Amniotic stem cell (primary cell): ENCODE measurements around the gene SP140L.
"Not testable (repeated sequence)": the region's sequence is repeated elsewhere in the genome, so short reads cannot be mapped to it uniquely, and the experiment has no call there.

ENCODE experiments used
- DNase-seq: peaks from one replicate; lab custom pipeline; 2025; lab: John Stamatoyannopoulos, UW

Gene SP140L

GRCh38 chr2:230419181-230419580 lies 92.2 kb downstream of the SP140L start:
- no peak for DNase-seq

GRCh38 chr2:230422149-230422548 lies 95.2 kb downstream of the SP140L start:
- no peak for DNase-seq

GRCh38 chr2:230423851-230424458 lies 97.0 kb downstream of the SP140L start:
- no peak for DNase-seq

GRCh38 chr2:230425377-230425776 lies 98.4 kb downstream of the SP140L start:
- DNase-seq: no peak

- DNase-seq: no peak
Measured at GRCh38 chr2:230429513-230429912, 102.5 kb downstream of the SP140L start.

GRCh38 chr2:230430957-230431910 lies 104.2 kb downstream of the SP140L start:
- DNase-seq: no peak

GRCh38 chr2:230434677-230435324 lies 107.8 kb downstream of the SP140L start:
- no peak for DNase-seq

GRCh38 chr2:230435431-230435830 lies 108.4 kb downstream of the SP140L start:
- no peak for DNase-seq

- DNase-seq: not testable (repeated sequence)
Measured at GRCh38 chr2:230439121-230439520, 112.1 kb downstream of the SP140L start.

- no peak for DNase-seq
Measured at GRCh38 chr2:230439590-230439989, 112.6 kb downstream of the SP140L start.

- no peak for DNase-seq
Measured at GRCh38 chr2:230441227-230441897, 114.4 kb downstream of the SP140L start.

GRCh38 chr2:230443541-230443940 lies 116.5 kb downstream of the SP140L start:
- no peak for DNase-seq

- no peak for DNase-seq
Measured at GRCh38 chr2:230444832-230445231, 117.8 kb downstream of the SP140L start.

- DNase-seq: no peak
Measured at GRCh38 chr2:230447036-230447435, 120.0 kb downstream of the SP140L start.

- DNase-seq: no peak
Measured at GRCh38 chr2:230447455-230448451, 120.8 kb downstream of the SP140L start.

GRCh38 chr2:230449901-230450467 lies 123.0 kb downstream of the SP140L start:
- DNase-seq: no peak

- no peak for DNase-seq
Measured at GRCh38 chr2:230453006-230453405, 126.0 kb downstream of the SP140L start.
